ENCODE results near the gene DPEP1.
"Not testable (repeated sequence)": the region's sequence is repeated elsewhere in the genome, so short reads cannot be mapped to it uniquely, and the experiment has no call there.

The DPEP1 gene

GRCh38 chr16:89646270-89646669, 32.8 kb downstream of the DPEP1 start:
- DNase-seq (ENCODE audit: low spot score): no peak

- no peak for DNase-seq (ENCODE audit: low spot score)
Observed at GRCh38 chr16:89646906-89647305, 33.5 kb downstream of the DPEP1 start.

GRCh38 chr16:89651584-89651983, 38.1 kb downstream of the DPEP1 start:
- no peak for DNase-seq (ENCODE audit: low spot score)

- DNase-seq (ENCODE audit: low spot score): no peak
Observed at GRCh38 chr16:89653656-89654295, 40.3 kb downstream of the DPEP1 start.

- DNase-seq (ENCODE audit: low spot score): no peak
Observed at GRCh38 chr16:89655062-89655643, 41.7 kb downstream of the DPEP1 start.

- DNase-seq (ENCODE audit: low spot score): no peak
Observed at GRCh38 chr16:89656435-89657121, 43.1 kb downstream of the DPEP1 start.

GRCh38 chr16:89657442-89658220, 44.2 kb downstream of the DPEP1 start, which contains the start of the genes CHMP1A and SPATA33:
TSS of gene CHMP1A (minus strand) at chr16:89657708. CDS start at chr16:89657588, 120 bp downstream.
TSS of gene SPATA33 (plus strand) at chr16:89657836. CDS start at chr16:89657912, 76 bp downstream.
- DNase-seq (ENCODE audit: low spot score): peak; percentile 90

GRCh38 chr16:89658221-89658879, 44.9 kb downstream of the DPEP1 start:
- DNase-seq (ENCODE audit: low spot score): no peak

GRCh38 chr16:89660146-89660545, 46.7 kb downstream of the DPEP1 start:
- no peak for DNase-seq (ENCODE audit: low spot score)

- DNase-seq (ENCODE audit: low spot score): no peak
Observed at GRCh38 chr16:89661215-89661614, 47.8 kb downstream of the DPEP1 start.

- DNase-seq (ENCODE audit: low spot score): not testable (repeated sequence)
Observed at GRCh38 chr16:89664238-89664637, 50.8 kb downstream of the DPEP1 start.

GRCh38 chr16:89667000-89667399, 53.6 kb downstream of the DPEP1 start:
- DNase-seq (ENCODE audit: low spot score): not testable (repeated sequence)

GRCh38 chr16:89667633-89668032, 54.2 kb downstream of the DPEP1 start:
- DNase-seq (ENCODE audit: low spot score): no peak

- DNase-seq (ENCODE audit: low spot score): no peak
Observed at GRCh38 chr16:89668790-89669158, 55.3 kb downstream of the DPEP1 start.

GRCh38 chr16:89669755-89670154, 56.3 kb downstream of the DPEP1 start:
- no peak for DNase-seq (ENCODE audit: low spot score)

- no peak for DNase-seq (ENCODE audit: low spot score)
Observed at GRCh38 chr16:89670496-89671431, 57.3 kb downstream of the DPEP1 start.

- DNase-seq (ENCODE audit: low spot score): not testable (repeated sequence)
Observed at GRCh38 chr16:89671565-89671964, 58.1 kb downstream of the DPEP1 start.

- no peak for DNase-seq (ENCODE audit: low spot score)
Observed at GRCh38 chr16:89672177-89672941, 58.9 kb downstream of the DPEP1 start.

GRCh38 chr16:89678258-89678657, 64.8 kb downstream of the DPEP1 start:
- DNase-seq (ENCODE audit: low spot score): no peak

GRCh38 chr16:89685916-89686315, 72.5 kb downstream of the DPEP1 start:
- DNase-seq (ENCODE audit: low spot score): peak; percentile 33

Measured in SK-N-DZ (cell line).